K562 (cell line): ENCODE results near the gene BRSK1. TPM values are rescaled to one million over a fixed set of nuclear protein-coding genes. Genes with fewer than 3 reads are reported as not detected.
A peak's percentile ranks its signal among the peaks of the same experiment; 100 is the strongest.

Experiments
- ARNT ChIP-seq, 2 experiments: fragments of 450-650 bp; IDR thresholded peaks; 2 replicates each; pipeline ENCODE4 v1.6.1; 2016; ENCODE audit warnings: mild to moderate bottlenecking in 1 of 2
- BACH1 ChIP-seq: fragments of 200-800 bp; sonication (Bioruptor generic); IDR thresholded peaks from 2 replicates; pipeline ENCODE4 v1.6.1; 2016; ENCODE audit warnings: missing genetic modification characterization, missing compliant biosample characterization
- BCOR ChIP-seq: fragments of 450-650 bp; IDR thresholded peaks from 2 replicates; pipeline ENCODE4 v1.6.1; 2016
- CBX2 ChIP-seq: fragments of 200-600 bp; sonication (generic); IDR thresholded peaks from one replicate; pipeline ENCODE4 v1.6.1; 2012; ENCODE audit warnings: mild to moderate bottlenecking, low read length, inconsistent platforms; ENCODE audit not compliant: insufficient read depth, poor library complexity, severe bottlenecking
- CREB3 ChIP-seq: fragments of 450-650 bp; conservative IDR thresholded peaks from 2 replicates; pipeline ENCODE4 v1.6.1; 2016; ENCODE audit warnings: missing genetic modification characterization, low read depth, mild to moderate bottlenecking, missing compliant biosample characterization, moderate library complexity
- GABPB1 ChIP-seq: sonication (generic); formaldehyde crosslinking; IDR thresholded peaks from 2 replicates; pipeline ENCODE4 v1.8.0; 2022; ENCODE audit warnings: mild to moderate bottlenecking, missing genetic modification reagents
- HNRNPUL1 ChIP-seq: fragments of 200-400 bp; formaldehyde crosslinking; IDR thresholded peaks from 2 replicates; pipeline ENCODE4 v1.6.1; 2017; ENCODE audit warnings: low read length
- JUN ChIP-seq, 2 experiments: sonication (generic) in 1 of 2; formaldehyde crosslinking in 1 of 2; IDR thresholded peaks; 2 replicates each; pipeline versions ENCODE4 v1.6.1 to v1.8.0; 2012 to 2022; ENCODE audit warnings: borderline replicate concordance in 2 of 2, mild to moderate bottlenecking in 2 of 2, improper control_type of control experiment in 1 of 2, low read depth in 1 of 2, low read length in 1 of 2, missing genetic modification reagents in 1 of 2
- NFATC3 ChIP-seq: fragments of 450-650 bp; IDR thresholded peaks from 2 replicates; pipeline ENCODE4 v1.6.1; 2017; ENCODE audit warnings: mild to moderate bottlenecking
- POLR2A ChIP-seq: fragments of 450-650 bp; conservative IDR thresholded peaks from 2 replicates; pipeline ENCODE4 v1.6.1; 2016
- SMARCA4 ChIP-seq: fragments of 450-650 bp; IDR thresholded peaks from 2 replicates; pipeline ENCODE4 v1.6.1; 2016
- SMARCE1 ChIP-seq: fragments of 450-650 bp; IDR thresholded peaks from 2 replicates; pipeline ENCODE4 v1.7.1; 2016; ENCODE audit warnings: mild to moderate bottlenecking
- STAT5A ChIP-seq: IDR thresholded peaks from 2 replicates; pipeline ENCODE4 v1.6.1; 2012; ENCODE audit warnings: low read length, inconsistent platforms, borderline replicate concordance
- TARDBP ChIP-seq: fragments of 450-650 bp; IDR thresholded peaks from 2 replicates; pipeline ENCODE4 v1.6.1; 2016
- ZC3H4 ChIP-seq: sonication (generic); formaldehyde crosslinking; IDR thresholded peaks from 2 replicates; pipeline ENCODE4 v1.9.0; 2021; ENCODE audit warnings: missing genetic modification reagents, borderline replicate concordance
- ZNF780A ChIP-seq: fragments of 250-450 bp; sonication (Bioruptor Pico); IDR thresholded peaks from 2 replicates; pipeline ENCODE4 v1.5.0; 2021; ENCODE audit warnings: mild to moderate bottlenecking
- polyA plus RNA-seq, 8 experiments: library from polyadenylated mRNA; depleted of rRNA in 4 of 8; stranded (reverse) in 5 of 8; unstranded in 3 of 8; fragments of >200 nt; fragmentation: Nextera tagmentation in 2 of 8; fragmentation: Illumina TruSeq in 1 of 8; extraction: Ambion mirVana in 2 of 8; extraction: Trizol in 1 of 8; gene quantifications; 2 replicates each; pipeline versions ENCODE4 v1.2.1 to v1.2.3, GENCODE V29; 2011 to 2014; ENCODE audit warnings: inconsistent platforms in 1 of 8, missing spikeins in 1 of 8
- total RNA-seq, 7 experiments: library from RNA; depleted of rRNA in 6 of 7; stranded (reverse); fragments of >200 nt in 6 of 7; fragmentation: Illumina TruSeq in 2 of 7; extraction: Trizol in 2 of 7; gene quantifications; 2 replicates each; pipeline versions ENCODE4 v1.2.1 to v1.2.3, GENCODE V29; 2011 to 2021; ENCODE audit warnings: low replicate concordance in 1 of 7
- TF ChIP-seq, protein P1 (sequence below): fragments of 450-650 bp; formaldehyde crosslinking; IDR thresholded peaks from 2 replicates; pipeline ENCODE4 v1.4.0; 2022; ENCODE audit warnings: missing genetic modification characterization
- TF ChIP-seq, protein P2 (sequence below): fragments of 200-800 bp; sonication (Bioruptor generic); IDR thresholded peaks from 2 replicates; pipeline ENCODE4 v1.6.1; 2016; ENCODE audit warnings: missing genetic modification characterization, missing compliant biosample characterization
- TF ChIP-seq, protein P3 (sequence below), 3 experiments: fragments of 200-800 bp in 1 of 3; sonication (Bioruptor generic) in 1 of 3; sonication (generic) in 1 of 3; formaldehyde crosslinking in 1 of 3; IDR thresholded peaks; 2 replicates each; pipeline versions ENCODE4 v1.6.1 to v1.8.0; 2016 to 2022; ENCODE audit warnings: mild to moderate bottlenecking in 2 of 3, missing compliant biosample characterization in 2 of 3, missing genetic modification characterization in 2 of 3, missing genetic modification reagents in 1 of 3

BRSK1 gene
- total and polyA plus RNA-seq, 9 of the 15 experiments (the other 6 are each of a cell fraction or from before 2014, with no cell fraction given): 1.7 to 9.3 (median 3.8) TPM; not detected in 2

DNA sequence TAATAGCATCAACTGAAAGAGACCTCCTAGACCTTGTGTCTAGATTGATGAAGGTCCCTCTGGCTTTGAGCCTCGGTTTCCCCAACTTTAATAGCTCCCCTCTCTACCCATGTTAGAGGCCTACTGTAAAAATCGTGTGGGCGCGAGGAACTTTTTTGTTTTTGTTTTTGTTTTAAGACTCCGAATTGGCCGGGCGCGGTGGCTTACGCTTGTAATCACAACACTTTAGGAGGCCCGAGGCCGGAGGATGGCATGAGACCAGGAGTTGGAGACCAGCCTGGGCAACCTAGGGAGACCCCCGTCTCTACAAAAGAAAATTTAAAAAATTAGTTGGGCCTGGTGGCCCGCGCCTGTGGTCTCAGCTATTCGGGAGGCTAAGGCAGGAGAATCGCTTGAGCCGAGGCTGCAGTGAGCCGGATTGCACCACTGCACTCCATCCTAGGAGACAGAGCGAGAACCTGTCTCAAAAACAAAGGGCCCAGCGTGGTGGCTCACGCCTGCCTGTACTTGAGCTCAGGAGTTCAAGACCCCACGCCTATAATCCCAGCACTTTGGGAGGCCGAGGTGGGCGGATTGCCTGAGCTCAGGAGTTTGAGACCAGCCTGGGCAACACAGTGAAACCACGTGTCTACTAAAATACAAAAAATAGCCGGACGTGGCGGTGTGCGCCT, 24.1 kb upstream of the BRSK1 start (continued):
- TF ChIP-seq, protein P1, sequence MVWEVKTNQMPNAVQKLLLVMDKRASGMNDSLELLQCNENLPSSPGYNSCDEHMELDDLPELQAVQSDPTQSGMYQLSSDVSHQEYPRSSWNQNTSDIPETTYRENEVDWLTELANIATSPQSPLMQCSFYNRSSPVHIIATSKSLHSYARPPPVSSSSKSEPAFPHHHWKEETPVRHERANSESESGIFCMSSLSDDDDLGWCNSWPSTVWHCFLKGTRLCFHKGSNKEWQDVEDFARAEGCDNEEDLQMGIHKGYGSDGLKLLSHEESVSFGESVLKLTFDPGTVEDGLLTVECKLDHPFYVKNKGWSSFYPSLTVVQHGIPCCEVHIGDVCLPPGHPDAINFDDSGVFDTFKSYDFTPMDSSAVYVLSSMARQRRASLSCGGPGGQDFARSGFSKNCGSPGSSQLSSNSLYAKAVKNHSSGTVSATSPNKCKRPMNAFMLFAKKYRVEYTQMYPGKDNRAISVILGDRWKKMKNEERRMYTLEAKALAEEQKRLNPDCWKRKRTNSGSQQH (CRISPR knock-in tag): no peak
- TF ChIP-seq TARDBP (0 out of 2 replicates have a peak, but pooled peaks have one; percentile 7), STAT5A (no peak), BACH1 (tag) (peak; percentile 77; the same call in 1 of the 2 replicates), CREB3 (tag) (0 out of 2 replicates have a peak, but pooled peaks have one; percentile 37), HNRNPUL1 (0 out of 2 replicates have a peak, but pooled peaks have one; percentile 50), SMARCE1 (peak; percentile 66), GABPB1 (CRISPR knock-in tag) (0 out of 2 replicates have a peak, but pooled peaks have one; percentile 8), SMARCA4 (0 out of 2 replicates have a peak, but pooled peaks have one; percentile 56), NFATC3 (0 out of 2 replicates have a peak, but pooled peaks have one; percentile 63), BCOR (0 out of 2 replicates have a peak, but pooled peaks have one; percentile 12), CBX2 (no peak), POLR2A (peak; percentile 13), JUN (IDR thresholded peaks at IDR 0.05; ENCODE audit: borderline replicate concordance, low read depth, low read length) (no peak), JUN (CRISPR knock-in tag; IDR thresholded peaks at IDR 0.05; ENCODE audit: borderline replicate concordance) (0 out of 2 replicates have a peak, but pooled peaks have one; percentile 58), ZNF780A (CRISPR knock-in tag) (no peak), ZC3H4 (peak; percentile 25; the same call in 1 of the 2 replicates), ARNT (IDR thresholded peaks at IDR 0.05) (peak; percentile 8 to 72; a peak in 1 of 4 replicates)
- TF ChIP-seq, protein P2, sequence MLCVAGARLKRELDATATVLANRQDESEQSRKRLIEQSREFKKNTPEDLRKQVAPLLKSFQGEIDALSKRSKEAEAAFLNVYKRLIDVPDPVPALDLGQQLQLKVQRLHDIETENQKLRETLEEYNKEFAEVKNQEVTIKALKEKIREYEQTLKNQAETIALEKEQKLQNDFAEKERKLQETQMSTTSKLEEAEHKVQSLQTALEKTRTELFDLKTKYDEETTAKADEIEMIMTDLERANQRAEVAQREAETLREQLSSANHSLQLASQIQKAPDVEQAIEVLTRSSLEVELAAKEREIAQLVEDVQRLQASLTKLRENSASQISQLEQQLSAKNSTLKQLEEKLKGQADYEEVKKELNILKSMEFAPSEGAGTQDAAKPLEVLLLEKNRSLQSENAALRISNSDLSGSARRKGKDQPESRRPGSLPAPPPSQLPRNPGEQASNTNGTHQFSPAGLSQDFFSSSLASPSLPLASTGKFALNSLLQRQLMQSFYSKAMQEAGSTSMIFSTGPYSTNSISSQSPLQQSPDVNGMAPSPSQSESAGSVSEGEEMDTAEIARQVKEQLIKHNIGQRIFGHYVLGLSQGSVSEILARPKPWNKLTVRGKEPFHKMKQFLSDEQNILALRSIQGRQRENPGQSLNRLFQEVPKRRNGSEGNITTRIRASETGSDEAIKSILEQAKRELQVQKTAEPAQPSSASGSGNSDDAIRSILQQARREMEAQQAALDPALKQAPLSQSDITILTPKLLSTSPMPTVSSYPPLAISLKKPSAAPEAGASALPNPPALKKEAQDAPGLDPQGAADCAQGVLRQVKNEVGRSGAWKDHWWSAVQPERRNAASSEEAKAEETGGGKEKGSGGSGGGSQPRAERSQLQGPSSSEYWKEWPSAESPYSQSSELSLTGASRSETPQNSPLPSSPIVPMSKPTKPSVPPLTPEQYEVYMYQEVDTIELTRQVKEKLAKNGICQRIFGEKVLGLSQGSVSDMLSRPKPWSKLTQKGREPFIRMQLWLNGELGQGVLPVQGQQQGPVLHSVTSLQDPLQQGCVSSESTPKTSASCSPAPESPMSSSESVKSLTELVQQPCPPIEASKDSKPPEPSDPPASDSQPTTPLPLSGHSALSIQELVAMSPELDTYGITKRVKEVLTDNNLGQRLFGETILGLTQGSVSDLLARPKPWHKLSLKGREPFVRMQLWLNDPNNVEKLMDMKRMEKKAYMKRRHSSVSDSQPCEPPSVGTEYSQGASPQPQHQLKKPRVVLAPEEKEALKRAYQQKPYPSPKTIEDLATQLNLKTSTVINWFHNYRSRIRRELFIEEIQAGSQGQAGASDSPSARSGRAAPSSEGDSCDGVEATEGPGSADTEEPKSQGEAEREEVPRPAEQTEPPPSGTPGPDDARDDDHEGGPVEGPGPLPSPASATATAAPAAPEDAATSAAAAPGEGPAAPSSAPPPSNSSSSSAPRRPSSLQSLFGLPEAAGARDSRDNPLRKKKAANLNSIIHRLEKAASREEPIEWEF (CRISPR knock-in tag): peak; percentile 65; the same call in 1 of the 2 replicates
- TF ChIP-seq, protein P3, sequence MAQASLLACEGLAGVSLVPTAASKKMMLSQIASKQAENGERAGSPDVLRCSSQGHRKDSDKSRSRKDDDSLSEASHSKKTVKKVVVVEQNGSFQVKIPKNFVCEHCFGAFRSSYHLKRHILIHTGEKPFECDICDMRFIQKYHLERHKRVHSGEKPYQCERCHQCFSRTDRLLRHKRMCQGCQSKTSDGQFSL (CRISPR knock-in tag; IDR thresholded peaks at IDR 0.05): no peak
- TF ChIP-seq, protein P3 (tag; IDR thresholded peaks at IDR 0.05): peak in 1 of 2 experiments; percentile 28; a peak in 1 of 4 replicates
